AG04449 (cell line): ENCODE measurements around the gene SSX2IP.

Source experiments
- CTCF ChIA-PET: fragments of 350-600 bp; formaldehyde crosslinking; extraction: SDS; loops from one replicate; lab custom pipeline; 2021; ENCODE audit warnings: antibody characterized with exemption; lab: Yijun Ruan, JAX
- POLR2A ChIA-PET: fragments of 400-600, 350-600 bp; formaldehyde crosslinking; extraction: SDS; loops from one replicate; lab custom pipeline; 2020; ENCODE audit warnings: antibody characterized with exemption, inconsistent platforms; lab: Yijun Ruan, JAX
- DNase-seq: peaks from one replicate; pipeline ENCODE4 v3.0.0-alpha.2; 2010; ENCODE audit warnings: low read depth, low spot score
- H3K4me3 ChIP-seq: 2 replicates; pipeline ENCODE4 v1.5.1; 2011; ENCODE audit warnings: low read depth, mild to moderate bottlenecking, control low read depth, low read length
- TF ChIP-seq, protein P1 (sequence below): IDR thresholded peaks from one replicate; pipeline ENCODE4 v1.5.1; 2011; ENCODE audit warnings: mild to moderate bottlenecking, moderate library complexity, low read length, control low read depth, inconsistent platforms; ENCODE audit not compliant: insufficient read depth; ENCODE audit errors: missing control alignments

The SSX2IP gene

DNA sequence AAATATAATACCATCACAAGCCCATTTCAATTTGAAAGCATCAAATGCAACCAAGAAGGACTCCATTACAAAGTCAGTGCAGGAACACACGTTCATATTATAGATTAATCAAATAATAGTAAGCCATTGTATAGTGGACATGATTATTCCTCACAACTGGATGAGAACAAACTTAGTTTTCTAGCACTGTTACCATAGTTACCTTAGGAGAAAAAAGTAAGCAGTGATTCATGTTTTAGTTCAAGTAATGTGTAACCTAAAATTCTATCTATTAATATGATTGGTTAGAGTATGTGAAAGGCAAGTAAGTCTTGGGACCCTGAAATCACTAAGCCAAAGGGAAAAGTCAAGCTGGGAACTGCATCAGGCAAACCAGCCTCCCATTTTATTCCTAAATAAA, 15.2 kb downstream of the SSX2IP start:
- no peak for DNase-seq
- H3K4me3 ChIP-seq: no peak overlapping the region
- TF ChIP-seq, protein P1, sequence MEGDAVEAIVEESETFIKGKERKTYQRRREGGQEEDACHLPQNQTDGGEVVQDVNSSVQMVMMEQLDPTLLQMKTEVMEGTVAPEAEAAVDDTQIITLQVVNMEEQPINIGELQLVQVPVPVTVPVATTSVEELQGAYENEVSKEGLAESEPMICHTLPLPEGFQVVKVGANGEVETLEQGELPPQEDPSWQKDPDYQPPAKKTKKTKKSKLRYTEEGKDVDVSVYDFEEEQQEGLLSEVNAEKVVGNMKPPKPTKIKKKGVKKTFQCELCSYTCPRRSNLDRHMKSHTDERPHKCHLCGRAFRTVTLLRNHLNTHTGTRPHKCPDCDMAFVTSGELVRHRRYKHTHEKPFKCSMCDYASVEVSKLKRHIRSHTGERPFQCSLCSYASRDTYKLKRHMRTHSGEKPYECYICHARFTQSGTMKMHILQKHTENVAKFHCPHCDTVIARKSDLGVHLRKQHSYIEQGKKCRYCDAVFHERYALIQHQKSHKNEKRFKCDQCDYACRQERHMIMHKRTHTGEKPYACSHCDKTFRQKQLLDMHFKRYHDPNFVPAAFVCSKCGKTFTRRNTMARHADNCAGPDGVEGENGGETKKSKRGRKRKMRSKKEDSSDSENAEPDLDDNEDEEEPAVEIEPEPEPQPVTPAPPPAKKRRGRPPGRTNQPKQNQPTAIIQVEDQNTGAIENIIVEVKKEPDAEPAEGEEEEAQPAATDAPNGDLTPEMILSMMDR: no peak
- POLR2A ChIA-PET: no interaction called here
- CTCF ChIA-PET: interaction anchor here (1.3 to 3.1 kb wide), 2 partner anchors 14 to 18 kb away, joined by 4 to 14 read pairs; no protein-coding TSS in a partner anchor

DNA sequence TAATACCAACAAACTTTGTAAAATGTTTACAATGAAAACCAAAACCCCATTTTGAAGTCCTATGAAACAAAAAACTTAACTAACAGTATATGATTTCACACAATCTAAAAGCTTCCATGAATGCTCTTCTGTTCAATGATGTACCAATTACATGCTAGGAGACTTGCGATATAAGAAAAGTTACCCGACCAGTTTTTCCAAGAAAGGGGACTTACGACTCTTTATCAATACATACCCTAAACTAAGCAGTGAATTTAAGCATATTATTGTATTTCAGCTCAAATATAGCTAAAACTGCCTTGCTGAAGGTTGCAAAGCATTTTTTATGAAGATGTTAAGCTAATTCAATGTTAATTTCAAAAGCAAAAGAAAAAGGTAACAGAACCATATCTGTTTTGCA, 15.6 kb downstream of the SSX2IP start:
- TF ChIP-seq, protein P1: no peak
- no peak for DNase-seq
- ChIA-PET CTCF (interaction anchor here (1.0 to 3.1 kb wide), 3 partner anchors 8 to 18 kb away, joined by 3 to 14 read pairs (median 4); no protein-coding TSS in a partner anchor), POLR2A (no interaction called here)
- no peak overlapping the region for H3K4me3 ChIP-seq

DNA sequence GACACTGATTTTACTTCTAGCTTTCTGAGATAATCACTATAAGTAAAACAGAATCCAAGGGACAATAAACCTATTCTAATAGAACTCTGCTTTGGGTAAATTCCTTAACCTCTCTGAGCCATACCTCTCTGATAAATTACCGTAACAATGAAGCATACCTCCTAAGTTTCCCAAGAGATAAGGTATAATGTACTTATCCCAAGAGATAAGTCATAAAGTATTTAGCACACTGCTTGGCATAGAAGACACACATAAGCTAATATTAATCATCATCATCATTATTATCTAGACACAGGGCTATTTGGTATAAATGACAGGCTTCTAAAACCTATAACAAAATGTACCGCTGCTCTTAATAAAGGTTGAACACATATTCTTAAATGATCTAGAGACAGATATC, 16.2 kb downstream of the SSX2IP start:
- no peak for DNase-seq
- ChIA-PET POLR2A (no interaction called here), CTCF (interaction anchor here (1.0 to 3.1 kb wide), 3 partner anchors 9 to 17 kb away, joined by 3 to 14 read pairs (median 4); no protein-coding TSS in a partner anchor)
- H3K4me3 ChIP-seq: no peak overlapping the region
- TF ChIP-seq, protein P1: no peak

DNA sequence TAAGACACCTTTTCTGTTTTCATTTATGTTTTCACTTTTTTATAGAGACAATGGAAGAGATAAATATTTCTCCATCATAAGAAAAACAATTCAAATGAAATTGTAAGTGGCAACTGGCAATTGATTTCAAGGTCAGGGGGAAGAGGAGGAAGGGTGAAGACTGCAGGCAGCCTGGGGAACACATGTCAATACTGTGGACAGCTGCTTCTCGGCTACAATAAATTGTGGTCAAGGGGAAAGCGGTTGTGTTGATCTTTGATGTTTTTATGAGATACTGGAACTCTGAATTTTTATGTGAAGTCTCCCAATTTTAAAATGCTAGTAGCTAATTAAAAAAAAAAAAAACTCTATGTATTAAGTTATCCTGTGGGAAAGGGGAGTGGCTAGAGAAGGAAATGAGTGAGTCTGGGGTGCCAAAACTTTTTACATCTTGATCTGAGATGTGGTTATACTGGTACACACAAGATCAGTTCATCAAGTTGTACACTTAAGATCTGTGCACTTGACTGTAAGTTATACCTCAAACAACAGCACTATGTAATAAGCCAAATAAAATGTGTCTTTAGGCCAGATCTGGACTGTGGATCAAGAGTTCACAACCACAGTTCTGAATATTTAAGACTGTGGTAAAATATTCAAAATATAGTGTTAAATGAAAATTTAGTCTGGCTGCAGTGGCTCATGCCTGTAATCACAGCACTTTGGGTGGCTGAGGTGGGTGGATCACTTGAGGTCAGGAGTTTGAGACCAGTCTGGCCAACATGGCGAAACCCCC, 18.0 kb downstream of the SSX2IP start:
- POLR2A ChIA-PET: no interaction called here
- H3K4me3 ChIP-seq: no peak overlapping the region
- TF ChIP-seq, protein P1: no peak
- DNase-seq: no peak
- CTCF ChIA-PET: interaction anchor here (0.7 kb wide), 1 partner anchor 271 kb away, joined by 3 read pairs; no protein-coding TSS in a partner anchor

DNA sequence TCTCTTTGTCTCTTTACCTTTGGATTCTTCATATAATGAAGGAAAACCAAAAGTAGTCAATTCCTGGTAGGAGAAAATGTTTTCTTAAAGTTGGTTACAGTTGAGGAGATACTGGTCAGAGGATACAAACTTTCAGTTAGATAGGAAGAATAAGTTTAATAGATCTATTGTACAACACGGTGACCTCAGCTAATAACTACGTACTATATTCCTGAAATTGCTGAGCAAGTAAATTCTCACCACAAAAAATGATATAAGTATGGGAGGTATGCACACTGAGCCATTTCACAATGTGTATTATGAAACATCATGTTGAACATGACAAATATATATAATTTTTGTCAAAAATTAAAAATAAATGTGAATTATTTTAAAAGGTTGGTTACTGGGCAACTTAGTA, 20.4 kb downstream of the SSX2IP start:
- ChIA-PET POLR2A (no interaction called here), CTCF (interaction anchor here (1.2 to 3.3 kb wide), 5 partner anchors 10 to 228 kb away, joined by 4 to 22 read pairs (median 8); no protein-coding TSS in a partner anchor)
- TF ChIP-seq, protein P1: no peak
- H3K4me3 ChIP-seq: no peak overlapping the region
- DNase-seq: no peak

DNA sequence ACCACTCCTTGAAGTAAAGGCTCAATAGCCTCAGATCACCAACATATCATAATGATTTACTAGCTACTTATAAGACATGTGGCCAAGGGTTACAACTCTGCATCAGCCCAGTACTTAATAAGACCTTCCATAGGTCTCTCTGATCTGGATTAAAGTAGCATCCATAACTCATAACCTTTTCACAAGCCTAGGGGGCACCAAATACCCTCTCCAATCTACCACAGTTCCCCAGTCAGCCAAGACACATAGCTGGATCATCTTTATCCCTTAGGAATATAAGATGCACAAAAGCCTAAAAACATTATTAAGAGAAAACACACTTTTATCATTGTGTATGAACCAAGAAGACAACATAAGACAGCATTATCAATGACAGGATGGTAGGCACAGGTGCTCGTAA, 22.1 kb downstream of the SSX2IP start:
- POLR2A ChIA-PET: no interaction called here
- TF ChIP-seq, protein P1: no peak
- no peak for DNase-seq
- CTCF ChIA-PET: interaction anchor here (0.7 to 3.3 kb wide), 10 partner anchors 9 to 267 kb away, joined by 3 to 22 read pairs (median 6); no protein-coding TSS in a partner anchor
- no peak overlapping the region for H3K4me3 ChIP-seq
